ACHN (cell line): ENCODE data around the gene GSK3A.

Source experiments
- DNase-seq: peaks from one replicate; pipeline ENCODE4 v3.0.0-alpha.2; 2015
- in situ Hi-C: cut with HindIII; loops from 2 replicates; pipeline ENCODE4 v1.10.0; 2017; ENCODE audit warnings: low sequenced_read_pairs, low pct_ligation_motif_present, low pct_unique_long_range_greater_than_20kb

The GSK3A gene

DNA sequence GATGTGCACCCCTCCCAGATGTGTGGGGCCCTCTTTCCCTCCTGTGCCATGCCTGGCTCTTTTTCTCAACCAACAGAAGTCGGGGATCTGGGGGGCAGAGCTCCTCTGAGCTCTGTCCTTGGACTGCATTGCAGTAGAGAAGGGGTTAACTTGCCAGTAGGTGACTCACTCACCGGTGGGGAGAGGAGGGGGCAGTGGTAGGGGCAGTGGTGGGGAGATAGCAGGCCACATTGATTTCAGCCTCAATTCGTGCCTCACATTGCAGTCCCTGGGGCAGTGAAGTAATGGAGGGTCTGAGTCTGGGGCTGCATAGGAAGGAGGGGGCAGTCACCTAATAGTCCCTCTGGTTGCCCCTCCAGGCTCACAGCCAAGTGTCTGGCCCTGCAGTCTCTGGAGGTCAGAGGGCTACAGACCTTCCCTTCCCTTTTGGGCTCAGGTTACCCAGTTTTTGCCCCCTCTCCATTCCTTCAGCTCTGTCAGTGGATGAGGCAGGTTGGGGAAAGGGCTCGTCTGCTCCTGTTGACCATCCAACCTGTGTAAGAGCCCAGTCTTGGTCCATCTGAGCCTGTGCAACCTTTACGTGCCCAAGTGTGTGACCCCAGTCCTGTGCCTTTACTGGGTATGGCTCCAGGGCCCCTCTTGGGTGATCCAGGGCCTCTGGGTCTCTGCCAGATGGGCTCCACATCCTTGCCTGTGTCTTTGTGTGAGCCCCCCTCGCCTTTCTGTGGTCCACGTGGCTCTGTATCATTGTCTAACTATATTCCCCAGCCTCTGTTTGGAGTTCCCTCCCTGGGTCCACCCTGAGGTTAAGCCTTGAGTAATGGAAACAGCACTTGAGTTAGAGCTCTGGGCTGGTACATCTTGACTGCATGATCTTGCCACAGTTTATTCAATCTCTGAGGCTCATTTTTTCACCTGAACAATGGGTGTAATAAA, 39.7 kb upstream of the GSK3A start:
- in situ Hi-C loops = no loop called here
- DNase-seq = peak; percentile 37

DNA sequence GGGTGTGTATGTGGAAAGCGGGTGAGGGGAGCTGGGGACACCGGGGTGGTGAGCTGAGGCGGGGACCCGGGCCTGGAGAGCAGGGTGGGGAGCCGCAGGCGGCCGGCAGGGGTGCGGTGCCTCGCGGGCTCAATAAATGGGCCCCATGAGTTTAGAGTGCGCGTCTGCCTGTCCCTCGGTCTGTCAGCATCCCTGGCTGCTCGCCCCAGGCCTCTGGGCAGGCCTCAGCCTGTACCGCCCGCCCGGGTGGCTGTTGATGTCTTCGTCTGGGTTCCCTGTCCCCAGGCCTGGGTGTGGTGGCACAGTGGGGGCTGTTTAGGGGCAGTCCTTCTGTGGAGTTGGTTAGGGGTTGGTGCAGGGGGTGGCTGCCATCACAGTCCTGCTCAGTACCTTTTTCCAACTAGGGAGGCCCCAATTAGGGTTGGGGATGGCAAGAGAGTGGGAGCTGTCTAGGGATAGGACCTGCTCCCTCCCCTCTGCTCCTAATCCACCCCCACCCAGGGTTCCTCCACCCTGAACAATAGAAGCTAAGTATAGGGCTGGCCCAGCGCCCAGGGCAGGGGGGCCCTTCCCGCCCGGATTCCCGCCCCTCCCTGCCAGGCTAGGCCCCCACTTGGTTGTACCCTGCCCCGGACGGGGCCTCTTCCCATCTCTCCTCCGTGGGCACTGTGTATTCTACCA, 38.9 kb upstream of the GSK3A start:
- in situ Hi-C loops = no loop called here

DNA sequence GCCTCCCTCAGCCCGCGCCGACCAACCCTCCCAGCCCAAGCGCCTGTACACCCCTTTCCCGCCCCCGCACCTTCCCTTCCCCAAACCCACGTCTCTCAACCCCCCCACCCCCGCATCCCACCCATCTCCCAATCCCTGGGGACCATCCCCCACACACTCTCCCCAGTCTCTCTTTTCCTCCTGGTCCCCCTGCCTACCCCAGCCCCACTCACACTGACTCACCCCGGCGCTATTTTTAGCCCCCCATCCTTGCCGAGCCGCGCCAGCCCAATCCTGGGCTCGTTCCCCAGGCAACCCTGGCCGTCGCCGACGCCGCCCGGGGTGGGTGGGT, 38.4 kb upstream of the GSK3A start:
- in situ Hi-C loops = no loop called here
- DNase-seq = no peak

More for the DNA sequence above, 38.9 kb upstream of the GSK3A start:
- DNase-seq = peak; percentile 21

DNA sequence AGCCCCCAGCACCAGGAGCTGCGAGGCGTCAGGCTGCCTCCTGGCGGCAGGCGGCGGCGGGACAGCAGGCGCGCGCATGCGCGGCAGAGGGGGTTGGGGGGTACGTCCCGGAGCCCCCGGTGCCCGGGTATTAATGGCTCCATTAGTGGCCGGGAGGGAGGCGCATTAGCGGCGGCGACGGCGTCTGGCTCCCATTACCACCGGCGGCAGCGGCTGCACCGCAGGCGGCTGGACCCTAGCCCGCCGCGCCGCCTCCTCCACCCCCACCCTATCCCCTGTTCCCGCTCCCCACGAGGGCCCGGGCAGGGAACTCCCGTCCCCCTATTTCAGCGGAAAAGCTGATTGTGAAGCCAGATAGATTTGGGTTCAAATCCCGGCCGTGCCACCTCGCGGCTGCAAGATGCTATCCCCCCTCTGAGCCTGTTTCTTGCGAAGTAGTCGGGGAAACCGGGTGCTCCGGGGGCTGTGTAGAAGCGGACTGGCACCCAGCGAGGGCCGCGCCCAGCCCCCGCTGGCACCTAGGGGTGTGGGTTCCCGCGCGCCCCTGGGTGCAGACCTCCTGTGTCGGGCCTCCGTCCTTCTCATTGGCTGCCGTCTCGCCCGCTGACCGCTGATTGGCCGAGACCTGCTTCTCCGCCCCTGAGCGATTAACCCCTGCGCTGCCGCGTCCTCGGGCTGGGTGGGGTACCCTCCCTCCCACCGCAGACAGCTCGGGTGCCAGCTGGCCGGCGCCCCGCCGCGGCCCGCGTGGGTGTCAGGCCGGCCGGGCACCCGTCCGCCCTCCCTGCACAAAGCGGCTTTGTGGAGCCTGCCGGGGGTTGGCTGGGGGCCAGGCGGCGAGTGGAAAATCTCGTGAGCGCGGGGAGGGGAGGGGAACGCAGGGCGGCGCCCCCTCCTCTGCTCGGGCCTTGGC, 37.8 kb upstream of the GSK3A start:
- peak; percentile 89 for DNase-seq
- in situ Hi-C loops = no loop called here

DNA sequence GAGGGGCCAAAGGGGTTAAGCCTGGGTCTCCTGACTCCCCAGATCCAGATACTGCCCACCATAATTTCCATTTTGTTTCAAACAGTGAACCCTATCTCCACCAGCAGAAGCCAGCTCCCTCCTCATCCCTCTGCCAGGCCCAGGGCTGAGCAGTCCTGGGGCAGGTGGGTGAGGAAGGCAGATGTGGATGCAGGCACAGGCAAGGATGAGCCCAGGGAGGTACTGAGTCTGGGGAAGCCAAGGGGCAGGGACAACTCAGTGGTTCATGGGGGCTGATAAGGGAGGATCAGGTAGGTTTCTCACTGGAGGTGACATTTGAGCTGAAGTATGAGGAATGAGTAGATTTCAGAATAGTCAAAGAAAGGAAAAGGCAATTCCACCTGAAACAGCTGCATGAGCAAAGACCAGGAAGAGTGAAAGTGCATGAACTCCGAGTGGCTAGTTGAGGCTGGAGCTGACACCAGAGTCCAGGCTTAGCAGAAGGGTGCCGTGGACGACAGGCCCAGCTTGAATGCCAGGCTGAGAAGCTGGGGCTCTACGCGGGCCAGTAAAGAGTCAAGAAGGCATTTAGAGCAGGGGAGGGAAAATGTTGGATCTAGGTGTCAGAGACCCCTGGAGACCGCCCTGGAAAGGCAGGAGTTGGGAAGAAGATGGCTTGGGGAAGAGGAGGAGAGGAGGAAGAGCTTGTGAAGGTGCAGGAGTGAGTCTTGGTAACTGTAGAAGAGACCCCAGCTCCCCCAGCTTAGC, 36.9 kb upstream of the GSK3A start:
- DNase-seq = no peak
- in situ Hi-C loops = no loop called here

DNA sequence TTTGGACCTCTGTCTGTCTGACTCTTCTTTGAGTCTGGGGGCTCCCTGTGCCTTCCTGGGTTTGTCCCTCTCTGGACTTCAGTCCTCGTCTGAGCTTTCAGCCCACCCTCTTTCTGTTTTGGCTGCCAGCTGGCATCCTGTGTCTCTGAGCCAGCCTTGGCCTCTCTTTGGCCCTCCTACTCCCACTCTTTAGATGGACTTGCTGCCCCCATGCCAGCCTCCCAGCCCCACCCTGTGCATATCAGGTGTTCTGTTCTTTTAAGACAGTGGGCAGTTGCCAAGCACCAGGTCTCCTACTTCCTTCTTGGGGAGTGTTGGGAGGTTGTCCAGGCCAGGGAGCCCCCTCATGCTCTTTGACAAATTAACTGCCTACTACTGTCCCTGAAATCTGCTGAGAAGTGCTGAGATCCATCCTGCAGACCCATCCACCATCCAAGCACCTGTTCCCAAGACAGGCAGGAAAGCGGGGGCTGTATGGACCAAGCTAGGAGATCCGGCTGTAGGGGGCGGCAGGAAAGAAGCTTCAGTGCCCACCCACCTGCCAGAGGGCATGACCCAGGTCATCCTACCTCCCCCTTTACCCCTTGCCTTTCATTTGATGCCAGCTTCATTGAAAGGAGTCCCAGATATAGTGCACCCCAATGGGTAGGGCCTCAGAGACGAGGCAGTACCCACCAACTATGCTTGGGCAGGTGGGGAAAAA, 36.2 kb upstream of the GSK3A start:
- DNase-seq = no peak
- in situ Hi-C loops = no loop called here

DNA sequence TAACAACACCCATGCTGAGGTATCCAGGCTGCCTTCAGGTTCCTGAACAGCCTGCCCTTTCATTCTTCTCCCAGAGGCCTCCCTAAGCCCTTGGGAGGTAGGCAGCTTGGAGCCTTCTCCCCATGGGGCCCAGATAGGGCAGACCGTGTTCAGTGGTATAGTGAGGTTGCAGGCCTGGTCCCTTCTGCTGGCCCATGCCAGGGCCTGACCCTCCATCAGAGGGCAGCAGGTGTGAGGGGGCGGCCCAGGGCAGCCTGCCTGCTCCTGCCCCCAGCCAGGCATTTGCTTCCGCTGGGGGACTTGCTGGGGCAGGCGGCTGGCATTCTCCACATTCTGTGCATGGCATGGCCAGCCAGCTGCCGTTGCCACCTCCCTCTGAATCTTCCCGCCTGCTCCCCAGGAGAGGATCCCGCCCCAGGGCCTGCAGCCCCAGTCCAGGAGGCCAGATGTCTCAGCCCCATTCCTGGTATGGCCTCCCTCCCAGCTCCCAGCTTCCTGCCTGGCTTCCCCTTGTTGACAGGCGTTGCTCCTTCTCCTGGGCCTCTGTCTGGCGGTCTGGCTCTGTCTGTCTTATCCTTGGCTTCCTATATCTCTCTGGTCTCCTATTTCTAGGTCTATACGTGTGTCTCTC, 35.5 kb upstream of the GSK3A start:
- in situ Hi-C loops = no loop called here
- peak; percentile 11 for DNase-seq

DNA sequence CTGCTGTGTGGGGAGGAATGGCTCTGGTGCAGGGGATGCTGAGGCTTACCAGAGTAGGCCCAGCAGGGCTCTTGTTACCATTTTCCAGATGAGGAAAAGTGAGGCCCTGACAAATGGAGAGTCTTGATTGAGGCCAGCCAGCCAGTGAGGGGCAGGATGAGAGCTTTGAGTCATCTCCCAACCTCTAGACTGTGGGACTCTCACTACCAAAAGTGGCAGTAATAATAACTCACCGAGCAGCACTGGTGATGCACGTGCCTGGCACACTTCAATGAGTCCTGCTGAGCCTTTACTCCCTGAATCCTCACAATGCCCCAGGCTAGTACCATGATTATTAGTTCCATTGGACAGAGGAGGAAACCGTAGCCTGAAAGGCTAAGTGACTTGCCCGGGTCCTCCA, 34.4 kb upstream of the GSK3A start:
- DNase-seq = no peak
- in situ Hi-C loops = no loop called here

DNA sequence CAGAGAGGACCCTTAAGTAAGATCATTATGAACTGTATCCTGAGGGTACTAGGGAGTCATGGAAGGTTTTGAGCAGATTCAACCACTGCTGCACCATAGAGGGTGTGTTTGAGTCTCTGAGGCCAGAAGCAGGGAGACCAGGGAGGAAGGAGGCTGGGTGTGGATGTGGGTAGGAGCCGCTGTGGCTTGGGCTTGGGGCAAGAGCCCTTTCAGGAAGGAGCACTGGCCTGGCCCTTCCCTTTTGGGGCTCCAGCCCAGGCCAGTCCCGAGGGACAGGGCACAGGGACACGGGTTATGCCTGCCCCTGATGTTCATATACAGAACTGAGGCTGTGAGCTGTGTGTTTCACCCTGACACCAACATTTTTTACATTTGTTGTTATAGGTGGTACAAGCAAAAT, 33.9 kb upstream of the GSK3A start:
- in situ Hi-C loops = no loop called here
- no peak for DNase-seq

DNA sequence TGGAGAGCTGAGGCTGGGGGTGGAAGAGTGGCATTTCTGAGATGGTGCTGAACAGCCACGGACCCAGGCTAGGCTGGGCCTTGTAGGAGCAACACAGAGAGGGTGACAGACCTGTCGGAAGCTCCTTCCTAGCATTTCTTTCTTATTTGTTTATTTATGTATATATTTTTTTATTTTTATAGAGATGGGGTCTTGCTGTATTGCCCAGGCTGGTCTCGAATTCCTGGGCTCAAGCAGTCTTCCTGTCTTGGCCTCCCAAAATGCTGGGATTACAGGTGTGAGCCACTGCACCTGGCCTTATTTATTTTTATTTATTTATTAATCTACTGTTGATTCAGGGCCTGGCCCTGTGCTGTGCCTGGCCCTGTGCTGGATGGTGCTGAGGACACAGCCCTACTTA, 33.1 kb upstream of the GSK3A start:
- in situ Hi-C loops = no loop called here
- no peak for DNase-seq

DNA sequence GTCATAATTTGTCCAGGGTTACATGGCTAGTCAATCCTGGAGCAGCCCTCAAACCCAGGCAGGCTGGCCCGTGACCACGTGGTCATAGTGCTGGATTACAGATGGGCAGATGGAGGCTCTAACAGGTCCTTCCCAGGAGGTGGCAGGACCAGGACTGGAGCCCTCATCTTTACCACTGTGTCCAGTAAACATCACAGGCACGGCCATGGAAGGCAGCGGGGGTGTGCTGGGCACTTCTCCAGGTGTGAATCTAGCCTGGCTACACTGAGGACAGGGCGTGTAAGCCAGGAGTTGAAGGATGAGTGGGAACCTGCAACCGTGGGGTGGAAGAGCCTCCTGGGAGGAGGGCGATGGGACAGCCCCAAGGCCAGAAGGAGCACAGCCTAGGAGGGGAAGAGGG, 32.7 kb upstream of the GSK3A start:
- in situ Hi-C loops = no loop called here
- DNase-seq = no peak

DNA sequence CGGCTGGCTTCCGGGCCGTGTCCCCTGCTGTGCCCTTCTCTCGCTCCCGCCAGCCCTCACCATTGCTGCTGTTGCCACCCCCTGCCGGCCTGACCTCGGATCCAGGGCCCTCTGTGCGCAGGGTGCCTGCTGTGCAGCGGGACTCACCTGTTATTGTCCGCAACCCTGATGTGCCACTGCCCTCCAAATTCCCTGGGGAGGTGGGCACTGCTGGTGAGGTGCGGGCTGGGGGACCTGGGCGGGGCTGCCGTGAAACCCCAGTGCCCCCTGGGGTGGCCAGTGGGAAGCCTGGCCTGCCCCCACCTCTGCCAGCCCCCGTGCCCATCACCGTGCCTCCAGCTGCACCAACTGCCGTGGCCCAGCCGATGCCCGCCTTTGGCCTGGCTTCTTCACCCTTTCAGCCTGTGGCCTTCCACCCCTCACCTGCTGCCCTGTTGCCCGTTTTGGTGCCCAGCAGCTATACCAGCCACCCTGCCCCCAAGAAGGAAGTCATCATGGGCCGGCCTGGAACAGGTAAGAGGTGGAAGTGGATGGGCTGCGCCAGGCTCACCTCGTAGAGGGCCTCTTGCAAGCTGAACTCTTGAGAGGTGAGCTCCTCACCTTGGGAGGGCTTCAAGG, 31.8 kb upstream of the GSK3A start:
- in situ Hi-C loops = no loop called here
- DNase-seq = no peak

DNA sequence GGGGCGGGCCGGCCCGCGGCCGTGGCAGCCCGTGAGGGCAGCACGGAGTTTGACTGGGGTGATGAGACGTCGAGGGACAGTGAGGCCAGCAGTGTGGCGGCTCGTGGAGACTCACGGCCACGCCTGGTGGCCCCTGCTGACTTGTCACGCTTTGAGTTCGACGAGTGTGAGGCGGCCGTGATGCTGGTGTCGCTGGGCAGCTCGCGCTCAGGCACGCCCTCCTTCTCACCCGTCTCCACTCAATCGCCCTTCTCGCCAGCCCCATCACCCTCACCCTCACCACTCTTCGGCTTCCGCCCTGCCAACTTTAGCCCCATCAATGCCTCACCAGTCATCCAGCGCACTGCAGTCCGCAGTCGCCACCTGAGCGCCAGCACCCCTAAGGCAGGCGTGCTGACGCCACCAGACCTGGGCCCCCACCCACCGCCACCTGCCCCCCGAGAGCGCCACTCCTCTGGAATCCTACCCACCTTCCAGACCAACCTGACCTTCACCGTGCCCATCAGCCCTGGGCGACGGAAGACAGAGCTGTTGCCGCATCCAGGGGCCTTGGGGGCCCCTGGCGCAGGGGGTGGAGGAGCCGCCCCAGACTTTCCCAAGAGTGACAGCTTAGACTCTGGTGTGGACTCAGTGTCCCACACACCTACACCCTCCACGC, 31.1 kb upstream of the GSK3A start:
- in situ Hi-C loops = no loop called here

DNA sequence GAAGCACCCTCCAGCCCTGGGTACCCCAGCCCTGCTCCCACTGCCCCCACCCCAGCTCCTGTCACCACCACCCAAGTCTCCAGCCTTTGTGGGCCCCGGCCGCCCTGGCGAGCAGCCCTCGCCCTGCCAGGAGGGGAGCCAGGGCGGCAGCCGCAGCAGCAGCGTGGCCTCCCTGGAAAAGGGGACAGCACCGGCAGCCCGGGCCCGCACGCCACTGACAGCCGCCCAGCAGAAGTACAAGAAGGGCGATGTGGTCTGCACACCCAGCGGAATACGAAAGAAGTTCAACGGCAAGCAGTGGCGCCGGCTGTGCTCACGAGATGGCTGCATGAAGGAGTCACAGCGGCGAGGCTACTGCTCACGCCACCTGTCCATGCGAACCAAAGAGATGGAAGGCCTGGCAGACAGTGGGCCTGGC, 30.6 kb upstream of the GSK3A start:
- no peak for DNase-seq
- in situ Hi-C loops = no loop called here

More for the DNA sequence above, 31.1 kb upstream of the GSK3A start:
- DNase-seq = no peak

DNA sequence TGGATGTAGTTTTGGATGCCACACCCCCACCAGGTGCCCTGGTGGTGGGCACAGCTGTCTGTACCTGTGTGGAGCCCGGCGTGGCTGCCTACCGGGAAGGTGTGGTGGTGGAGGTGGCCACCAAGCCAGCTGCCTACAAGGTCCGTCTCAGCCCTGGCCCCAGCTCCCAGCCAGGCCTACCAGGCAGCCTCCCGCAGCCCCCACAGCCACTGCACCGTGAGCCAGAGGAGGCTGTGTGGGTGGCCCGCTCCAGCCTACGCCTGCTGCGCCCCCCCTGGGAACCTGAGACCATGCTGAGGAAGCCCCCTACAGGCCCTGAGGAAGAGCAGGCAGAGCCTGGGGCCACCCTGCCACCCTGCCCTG, 30.1 kb upstream of the GSK3A start:
- no peak for DNase-seq
- in situ Hi-C loops = no loop called here

DNA sequence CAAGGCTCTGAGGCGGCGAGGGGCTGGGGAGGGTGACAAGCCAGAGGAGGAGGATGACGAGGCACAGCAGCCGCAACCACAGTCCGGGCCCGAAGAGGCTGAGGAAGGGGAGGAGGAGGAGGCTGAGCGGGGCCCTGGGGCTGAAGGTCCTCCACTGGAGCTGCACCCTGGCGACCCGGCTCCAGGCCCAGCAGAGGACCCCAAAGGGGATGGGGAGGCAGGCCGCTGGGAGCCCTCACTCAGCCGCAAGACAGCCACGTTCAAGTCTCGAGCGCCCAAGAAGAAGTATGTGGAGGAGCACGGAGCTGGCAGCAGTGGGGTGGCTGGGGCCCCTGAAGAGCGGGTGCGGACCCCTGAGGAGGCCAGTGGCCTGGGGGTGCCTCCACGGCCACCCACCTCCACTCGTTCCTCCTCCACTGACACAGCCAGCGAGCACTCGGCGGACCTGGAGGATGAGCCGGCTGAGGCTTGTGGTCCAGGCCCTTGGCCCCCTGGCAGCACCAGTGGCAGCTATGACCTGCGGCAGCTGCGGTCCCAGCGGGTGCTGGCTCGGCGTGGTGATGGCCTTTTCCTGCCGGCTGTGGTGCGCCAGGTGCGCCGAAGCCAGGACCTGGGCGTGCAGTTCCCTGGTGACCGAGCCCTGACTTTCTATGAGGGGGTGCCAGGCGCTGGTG, 29.6 kb upstream of the GSK3A start:
- no peak for DNase-seq
- in situ Hi-C loops = no loop called here
